ENCODE measurements around the gene CCND1.

CCND1 gene

GRCh38 chr11:69640995-69641581, at the start of gene CCND1:
TSS of gene CCND1 (plus strand) at chr11:69641156. CDS start at chr11:69641314, 158 bp downstream.
- DNase-seq: no peak

- no peak for DNase-seq
Observed at GRCh38 chr11:69592986-69593650, 47.8 kb upstream of the CCND1 start.

GRCh38 chr11:69593851-69594250, 47.1 kb upstream of the CCND1 start:
- DNase-seq: no peak

GRCh38 chr11:69594481-69594880, 46.5 kb upstream of the CCND1 start:
- DNase-seq: no peak

- no peak for DNase-seq
Observed at GRCh38 chr11:69595805-69596665, 44.9 kb upstream of the CCND1 start.

GRCh38 chr11:69598147-69598546, 42.8 kb upstream of the CCND1 start:
- DNase-seq: no peak

- no peak for DNase-seq
Observed at GRCh38 chr11:69599502-69599901, 41.5 kb upstream of the CCND1 start.

GRCh38 chr11:69600001-69600400, 41.0 kb upstream of the CCND1 start:
- DNase-seq: no peak

GRCh38 chr11:69601011-69601975, 39.7 kb upstream of the CCND1 start:
- no peak for DNase-seq

- DNase-seq: no peak
Observed at GRCh38 chr11:69603111-69603836, 37.7 kb upstream of the CCND1 start.

- DNase-seq: no peak
Observed at GRCh38 chr11:69604055-69604454, 36.9 kb upstream of the CCND1 start.

- DNase-seq: no peak
Observed at GRCh38 chr11:69605737-69606526, 35.0 kb upstream of the CCND1 start.

- DNase-seq: no peak
Observed at GRCh38 chr11:69609351-69609750, 31.6 kb upstream of the CCND1 start.

GRCh38 chr11:69611548-69612526, 29.1 kb upstream of the CCND1 start:
- no peak for DNase-seq

GRCh38 chr11:69613594-69613993, 27.4 kb upstream of the CCND1 start:
- DNase-seq: no peak

- no peak for DNase-seq
Observed at GRCh38 chr11:69614085-69614484, 26.9 kb upstream of the CCND1 start.

- no peak for DNase-seq
Observed at GRCh38 chr11:69615545-69616278, 25.2 kb upstream of the CCND1 start.

- DNase-seq: no peak
Observed at GRCh38 chr11:69617220-69617619, 23.7 kb upstream of the CCND1 start.

- no peak for DNase-seq
Observed at GRCh38 chr11:69617682-69618081, 23.3 kb upstream of the CCND1 start.
